Activated CD4-positive, alpha-beta T cell treated with anti-CD3 and anti-CD28 coated beads for 24 hours (primary cell): ENCODE results near the gene EME1.
"Not testable (repeated sequence)": the region's sequence is repeated elsewhere in the genome, so short reads cannot be mapped to it uniquely, and the experiment has no call there.

Experiments used
- DNase-seq, 2 donors: peaks; one replicate each; pipeline ENCODE4 v3.0.0-alpha.2; 2020; ENCODE audit warnings: low read depth in 2 of 2

EME1 gene

GRCh38 chr17:50393700-50394099 is 20.7 kb downstream of the EME1 start:
- no peak for DNase-seq

- no peak for DNase-seq
Measured at GRCh38 chr17:50394711-50395110, 21.7 kb downstream of the EME1 start.

GRCh38 chr17:50396261-50397110 is 23.5 kb downstream of the EME1 start:
- DNase-seq, result no peak

- peak; percentile 87 to 88 for DNase-seq
Measured at GRCh38 chr17:50397111-50397918, 24.3 kb downstream of the EME1 start, which contains the start of gene LRRC59. Gene LRRC59 (minus strand): TSS chr17:50397523. CDS start chr17:50397317, 206 bp downstream.

- DNase-seq, result no peak
Measured at GRCh38 chr17:50397919-50398285, 24.9 kb downstream of the EME1 start.

GRCh38 chr17:50398672-50399071 is 25.6 kb downstream of the EME1 start:
- DNase-seq, result not testable (repeated sequence)

GRCh38 chr17:50399591-50399990 is 26.6 kb downstream of the EME1 start:
- not testable (repeated sequence) for DNase-seq

GRCh38 chr17:50405351-50405750 is 32.3 kb downstream of the EME1 start:
- DNase-seq, result not testable (repeated sequence)

- no peak for DNase-seq
Measured at GRCh38 chr17:50406578-50406977, 33.5 kb downstream of the EME1 start.

GRCh38 chr17:50407921-50408320 is 34.9 kb downstream of the EME1 start:
- no peak for DNase-seq

GRCh38 chr17:50412188-50412732 is 39.2 kb downstream of the EME1 start:
- DNase-seq, result no peak

- DNase-seq, result no peak
Measured at GRCh38 chr17:50414808-50415207, 41.8 kb downstream of the EME1 start.

GRCh38 chr17:50419577-50419976 is 46.5 kb downstream of the EME1 start:
- DNase-seq, result not testable (repeated sequence)

- DNase-seq, result no peak
Measured at GRCh38 chr17:50420419-50421112, 47.5 kb downstream of the EME1 start.

GRCh38 chr17:50421308-50422051 is 48.5 kb downstream of the EME1 start:
- no peak for DNase-seq

GRCh38 chr17:50422738-50423137 is 49.7 kb downstream of the EME1 start:
- no peak for DNase-seq

GRCh38 chr17:50423553-50424159 is 50.6 kb downstream of the EME1 start:
- DNase-seq, result no peak

GRCh38 chr17:50424246-50424995 is 51.4 kb downstream of the EME1 start:
- no peak for DNase-seq

GRCh38 chr17:50424996-50425681 is 52.1 kb downstream of the EME1 start:
- no peak for DNase-seq
